ENCODE results near the gene PRELID3B.

DNA sequence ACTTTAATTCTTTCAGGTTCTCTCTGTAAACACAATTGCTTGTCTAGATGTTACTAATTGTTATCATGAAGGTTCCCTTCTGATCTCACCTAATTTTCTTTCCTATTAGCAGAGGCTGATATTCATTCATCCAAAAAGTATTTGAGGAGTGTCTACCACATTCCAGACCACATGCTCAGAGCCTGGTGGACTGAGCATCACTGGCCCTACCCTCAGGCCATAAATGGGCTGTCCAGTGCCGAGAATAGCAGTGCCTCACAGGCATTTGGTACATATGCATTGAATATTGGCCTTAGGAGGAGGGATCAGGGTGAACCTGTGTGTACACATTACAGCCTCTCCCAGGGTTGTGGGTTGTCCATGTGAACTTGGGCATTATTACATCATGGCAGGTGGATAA lies 40.4 kb upstream of the PRELID3B start:
- no peak for TF ChIP-seq POLR2A (IDR thresholded peaks at IDR 0.05)
- TF ChIP-seq, protein P1, sequence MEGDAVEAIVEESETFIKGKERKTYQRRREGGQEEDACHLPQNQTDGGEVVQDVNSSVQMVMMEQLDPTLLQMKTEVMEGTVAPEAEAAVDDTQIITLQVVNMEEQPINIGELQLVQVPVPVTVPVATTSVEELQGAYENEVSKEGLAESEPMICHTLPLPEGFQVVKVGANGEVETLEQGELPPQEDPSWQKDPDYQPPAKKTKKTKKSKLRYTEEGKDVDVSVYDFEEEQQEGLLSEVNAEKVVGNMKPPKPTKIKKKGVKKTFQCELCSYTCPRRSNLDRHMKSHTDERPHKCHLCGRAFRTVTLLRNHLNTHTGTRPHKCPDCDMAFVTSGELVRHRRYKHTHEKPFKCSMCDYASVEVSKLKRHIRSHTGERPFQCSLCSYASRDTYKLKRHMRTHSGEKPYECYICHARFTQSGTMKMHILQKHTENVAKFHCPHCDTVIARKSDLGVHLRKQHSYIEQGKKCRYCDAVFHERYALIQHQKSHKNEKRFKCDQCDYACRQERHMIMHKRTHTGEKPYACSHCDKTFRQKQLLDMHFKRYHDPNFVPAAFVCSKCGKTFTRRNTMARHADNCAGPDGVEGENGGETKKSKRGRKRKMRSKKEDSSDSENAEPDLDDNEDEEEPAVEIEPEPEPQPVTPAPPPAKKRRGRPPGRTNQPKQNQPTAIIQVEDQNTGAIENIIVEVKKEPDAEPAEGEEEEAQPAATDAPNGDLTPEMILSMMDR (IDR thresholded peaks at IDR 0.05) = no peak
